ENCODE measurements around the gene MAPKAP1.
"Not testable (repeated sequence)": the region's sequence is repeated elsewhere in the genome, so short reads cannot be mapped to it uniquely, and the experiment has no call there.

MAPKAP1 gene

GRCh38 chr9:125732562-125732961, 25.6 kb upstream of the MAPKAP1 start:
- DNase-seq (ENCODE audit: low read depth in 2 of 2, low spot score in 1 of 2), result no peak

GRCh38 chr9:125730168-125730567, 23.2 kb upstream of the MAPKAP1 start:
- no peak for DNase-seq (ENCODE audit: low read depth in 2 of 2, low spot score in 1 of 2)

- no peak for DNase-seq (ENCODE audit: low read depth in 2 of 2, low spot score in 1 of 2)
Observed at GRCh38 chr9:125726456-125727132, 19.6 kb upstream of the MAPKAP1 start.

- DNase-seq (ENCODE audit: low read depth in 2 of 2, low spot score in 1 of 2), result no peak
Observed at GRCh38 chr9:125707472-125707804, 430 bp upstream of the MAPKAP1 start.

GRCh38 chr9:125705893-125706292, 1.1 kb downstream of the MAPKAP1 start:
- DNase-seq (ENCODE audit: low read depth in 2 of 2, low spot score in 1 of 2), result no peak

GRCh38 chr9:125703662-125704061, 3.3 kb downstream of the MAPKAP1 start:
- no peak for DNase-seq (ENCODE audit: low read depth in 2 of 2, low spot score in 1 of 2)

GRCh38 chr9:125701351-125701750, 5.7 kb downstream of the MAPKAP1 start:
- no peak for DNase-seq (ENCODE audit: low read depth in 2 of 2, low spot score in 1 of 2)

- DNase-seq (ENCODE audit: low read depth in 2 of 2, low spot score in 1 of 2), result no peak
Observed at GRCh38 chr9:125700791-125701190, 6.2 kb downstream of the MAPKAP1 start.

- no peak for DNase-seq (ENCODE audit: low read depth in 2 of 2, low spot score in 1 of 2)
Observed at GRCh38 chr9:125699870-125700269, 7.1 kb downstream of the MAPKAP1 start.

GRCh38 chr9:125696106-125696647, 10.8 kb downstream of the MAPKAP1 start:
- no peak for DNase-seq (ENCODE audit: low read depth in 2 of 2, low spot score in 1 of 2)

- DNase-seq (ENCODE audit: low read depth in 2 of 2, low spot score in 1 of 2), result not testable (repeated sequence)
Observed at GRCh38 chr9:125695548-125695947, 11.5 kb downstream of the MAPKAP1 start.

GRCh38 chr9:125694478-125694877, 12.5 kb downstream of the MAPKAP1 start:
- DNase-seq (ENCODE audit: low read depth in 2 of 2, low spot score in 1 of 2), result no peak

- DNase-seq (ENCODE audit: low read depth in 2 of 2, low spot score in 1 of 2), result not testable (repeated sequence)
Observed at GRCh38 chr9:125693492-125693891, 13.5 kb downstream of the MAPKAP1 start.

- DNase-seq (ENCODE audit: low read depth in 2 of 2, low spot score in 1 of 2), result no peak
Observed at GRCh38 chr9:125691869-125692268, 15.1 kb downstream of the MAPKAP1 start.

GRCh38 chr9:125690679-125691078, 16.3 kb downstream of the MAPKAP1 start:
- DNase-seq (ENCODE audit: low read depth in 2 of 2, low spot score in 1 of 2), result no peak

- DNase-seq (ENCODE audit: low read depth in 2 of 2, low spot score in 1 of 2), result no peak
Observed at GRCh38 chr9:125687163-125687863, 19.7 kb downstream of the MAPKAP1 start.

- no peak for DNase-seq (ENCODE audit: low read depth in 2 of 2, low spot score in 1 of 2)
Observed at GRCh38 chr9:125685167-125685566, 21.8 kb downstream of the MAPKAP1 start.

- DNase-seq (ENCODE audit: low read depth in 2 of 2, low spot score in 1 of 2), result no peak
Observed at GRCh38 chr9:125683486-125683885, 23.5 kb downstream of the MAPKAP1 start.

- no peak for DNase-seq (ENCODE audit: low read depth in 2 of 2, low spot score in 1 of 2)
Observed at GRCh38 chr9:125682340-125682739, 24.7 kb downstream of the MAPKAP1 start.

- DNase-seq (ENCODE audit: low read depth in 2 of 2, low spot score in 1 of 2), result no peak
Observed at GRCh38 chr9:125681657-125682056, 25.4 kb downstream of the MAPKAP1 start.

- no peak for DNase-seq (ENCODE audit: low read depth in 2 of 2, low spot score in 1 of 2)
Observed at GRCh38 chr9:125681086-125681622, 25.9 kb downstream of the MAPKAP1 start.

GRCh38 chr9:125680445-125680844, 26.6 kb downstream of the MAPKAP1 start:
- DNase-seq (ENCODE audit: low read depth in 2 of 2, low spot score in 1 of 2), result no peak
